Activated naive CD4-positive, alpha-beta T cell treated with anti-CD3 and anti-CD28 coated beads, Interleukin-2, amount 50 U/mL, for 72 hours (primary cell): ENCODE results near the gene FAM222A. TPM values are rescaled to one million over a fixed set of nuclear protein-coding genes. Genes with fewer than 3 reads are reported as not detected.

Source experiments
- ATAC-seq, 2 donors: fragments of 150-1000 bp; cut with Tn5 transposase; 2 replicates each; pipeline ENCODE4 v1.10.0; 2021; ENCODE audit warnings: mild to moderate bottlenecking in 2 of 2, moderate library complexity in 2 of 2
- DNase-seq, 2 donors: peaks; one replicate each; pipeline ENCODE4 v3.0.0; 2021 to 2022; ENCODE audit warnings: low spot score in 2 of 2
- H3K27ac Mint-ChIP-seq, 2 donors: one replicate each; pipeline ENCODE4 v1.8.0; 2022; ENCODE audit warnings: mild to moderate bottlenecking in 2 of 2, mixed read lengths in 2 of 2
- H3K36me3 Mint-ChIP-seq, 2 donors: one replicate each; pipeline ENCODE4 v1.8.0; 2022; ENCODE audit warnings: mixed read lengths in 2 of 2
- H3K9me3 Mint-ChIP-seq, 2 donors: one replicate each; pipeline ENCODE4 v1.8.0; 2022; ENCODE audit warnings: mixed read lengths in 2 of 2
- total RNA-seq, 2 donors: library from RNA; stranded (reverse); gene quantifications; one replicate each; pipeline ENCODE4 v1.2.3, GENCODE V29; 2022

FAM222A gene
- 1 to 10 TPM in 1 of 2 donors, under 1 TPM in 1; 0.18 to 1.2 TPM for total RNA-seq

- no peak within 1 kb of the TSS for H3K27ac Mint-ChIP-seq
- no peaks in the 10 kb centered on the region for H3K9me3 Mint-ChIP-seq
- peak; percentile 87 to 95 for ATAC-seq
- peak; percentile 86 to 93 for DNase-seq
- no peaks in the 10 kb centered on the region for H3K36me3 Mint-ChIP-seq
Measured at GRCh38 chr12:109713187-109714070, at the start of gene FAM222A. TSS of gene FAM222A (plus strand) at chr12:109713825. CDS start at chr12:109744147, 30,322 bp downstream.

- ATAC-seq (no peak), DNase-seq (no peak)
- Mint-ChIP-seq H3K36me3 (no peaks in the 10 kb centered on the region), H3K9me3 (no peaks in the 10 kb centered on the region), H3K27ac (no peak overlapping the region)
Measured at GRCh38 chr12:109664402-109664801, 49.2 kb upstream of the FAM222A start.

- H3K9me3 Mint-ChIP-seq: no peaks in the 10 kb centered on the region
- DNase-seq: no peak
- ATAC-seq: no peak
- H3K36me3 Mint-ChIP-seq: no peaks in the 10 kb centered on the region
- H3K27ac Mint-ChIP-seq: no peak overlapping the region
Measured at GRCh38 chr12:109666068-109666467, 47.6 kb upstream of the FAM222A start.

GRCh38 chr12:109670731-109671130 lies 42.9 kb upstream of the FAM222A start:
- H3K36me3 Mint-ChIP-seq: no peaks in the 10 kb centered on the region
- no peaks in the 10 kb centered on the region for H3K9me3 Mint-ChIP-seq
- ATAC-seq: no peak
- no peak for DNase-seq
- no peak overlapping the region for H3K27ac Mint-ChIP-seq

GRCh38 chr12:109671502-109671901 lies 42.1 kb upstream of the FAM222A start:
- no peak for ATAC-seq
- Mint-ChIP-seq H3K27ac (no peak overlapping the region), H3K36me3 (no peaks in the 10 kb centered on the region), H3K9me3 (no peaks in the 10 kb centered on the region)
- no peak for DNase-seq

- Mint-ChIP-seq H3K9me3 (no peaks in the 10 kb centered on the region), H3K27ac (no peak overlapping the region), H3K36me3 (no peaks in the 10 kb centered on the region)
- ATAC-seq (no peak), DNase-seq (no peak)
Measured at GRCh38 chr12:109673379-109673778, 40.2 kb upstream of the FAM222A start.

- ATAC-seq (no peak), DNase-seq (no peak)
- Mint-ChIP-seq H3K9me3 (no peaks in the 10 kb centered on the region), H3K36me3 (no peaks in the 10 kb centered on the region), H3K27ac (no peak overlapping the region)
Measured at GRCh38 chr12:109673884-109674283, 39.7 kb upstream of the FAM222A start.

- no peak for DNase-seq
- no peak for ATAC-seq
- Mint-ChIP-seq H3K36me3 (no peaks in the 10 kb centered on the region), H3K9me3 (no peaks in the 10 kb centered on the region), H3K27ac (no peak overlapping the region)
Measured at GRCh38 chr12:109675411-109675810, 38.2 kb upstream of the FAM222A start.

GRCh38 chr12:109677279-109677691 lies 36.3 kb upstream of the FAM222A start:
- no peaks in the 10 kb centered on the region for H3K9me3 Mint-ChIP-seq
- DNase-seq (no peak), ATAC-seq (no peak)
- no peak overlapping the region for H3K27ac Mint-ChIP-seq
- H3K36me3 Mint-ChIP-seq: no peaks in the 10 kb centered on the region

GRCh38 chr12:109678719-109679118 lies 34.9 kb upstream of the FAM222A start:
- DNase-seq: no peak
- Mint-ChIP-seq H3K9me3 (peaks cover 0 to 3% of the 10 kb centered on the region in 2 donors), H3K27ac (no peak overlapping the region), H3K36me3 (no peaks in the 10 kb centered on the region)
- no peak for ATAC-seq

- no peak for ATAC-seq
- peaks cover 0 to 3% of the 10 kb centered on the region in 2 donors for H3K9me3 Mint-ChIP-seq
- H3K27ac Mint-ChIP-seq: no peak overlapping the region
- DNase-seq: no peak
- H3K36me3 Mint-ChIP-seq: no peaks in the 10 kb centered on the region
Measured at GRCh38 chr12:109679501-109680263, 33.9 kb upstream of the FAM222A start.

- ATAC-seq (no peak), DNase-seq (no peak)
- Mint-ChIP-seq H3K27ac (no peak overlapping the region), H3K9me3 (peaks cover 0 to 3% of the 10 kb centered on the region in 2 donors), H3K36me3 (no peaks in the 10 kb centered on the region)
Measured at GRCh38 chr12:109680264-109681005, 33.2 kb upstream of the FAM222A start.

GRCh38 chr12:109681986-109682707 lies 31.5 kb upstream of the FAM222A start:
- DNase-seq: no peak
- H3K9me3 Mint-ChIP-seq: peaks cover 0 to 3% of the 10 kb centered on the region in 2 donors

GRCh38 chr12:109682708-109683060 lies 30.9 kb upstream of the FAM222A start:
- H3K27ac Mint-ChIP-seq: no peak overlapping the region
- H3K9me3 Mint-ChIP-seq: peaks cover 0 to 3% of the 10 kb centered on the region in 2 donors
- DNase-seq (no peak), ATAC-seq (no peak)
- H3K36me3 Mint-ChIP-seq: no peaks in the 10 kb centered on the region

More at GRCh38 chr12:109681986-109682707, 31.5 kb upstream of the FAM222A start:
- Mint-ChIP-seq H3K36me3 (no peaks in the 10 kb centered on the region), H3K27ac (no peak overlapping the region)
- no peak for ATAC-seq

- ATAC-seq: no peak
- no peaks in the 10 kb centered on the region for H3K36me3 Mint-ChIP-seq
- H3K9me3 Mint-ChIP-seq: peaks cover 0 to 3% of the 10 kb centered on the region in 2 donors
- no peak for DNase-seq
- H3K27ac Mint-ChIP-seq: no peak overlapping the region
Measured at GRCh38 chr12:109683316-109683715, 30.3 kb upstream of the FAM222A start.
